ENCODE data around the gene GOLGA6L7.
"Not testable (repeated sequence)": the region's sequence is repeated elsewhere in the genome, so short reads cannot be mapped to it uniquely, and the experiment has no call there.

Gene GOLGA6L7, protein sequence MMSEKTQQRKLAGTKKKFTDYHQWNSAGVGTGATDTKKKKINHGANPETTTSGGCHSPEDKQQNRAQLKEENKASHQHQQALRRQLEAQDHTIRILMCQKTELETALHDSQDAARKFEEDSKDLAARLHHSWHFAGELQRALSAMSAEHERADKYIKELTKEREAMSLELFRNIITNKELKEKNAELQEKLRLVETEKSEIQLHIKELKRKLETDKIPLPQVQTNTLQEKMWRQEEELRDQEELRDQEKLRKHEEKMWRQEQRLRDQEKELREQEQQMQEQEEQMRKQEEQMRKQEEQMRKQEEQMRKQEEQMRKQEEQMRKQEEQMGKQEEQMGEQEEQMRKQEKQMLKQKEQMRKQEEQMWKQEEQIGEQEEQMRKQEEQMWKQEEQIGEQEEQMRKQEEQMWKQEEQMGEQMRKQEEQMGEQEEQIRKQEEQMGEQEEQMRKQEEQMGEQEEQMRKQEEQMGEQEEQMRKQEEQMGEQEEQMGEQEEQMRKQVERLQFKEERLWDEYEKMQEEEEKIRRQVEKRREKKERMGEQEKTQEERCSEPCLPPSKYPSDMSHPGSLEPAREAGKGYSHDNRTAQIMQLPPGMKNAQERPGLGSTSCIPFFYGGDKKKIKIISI

DNA sequence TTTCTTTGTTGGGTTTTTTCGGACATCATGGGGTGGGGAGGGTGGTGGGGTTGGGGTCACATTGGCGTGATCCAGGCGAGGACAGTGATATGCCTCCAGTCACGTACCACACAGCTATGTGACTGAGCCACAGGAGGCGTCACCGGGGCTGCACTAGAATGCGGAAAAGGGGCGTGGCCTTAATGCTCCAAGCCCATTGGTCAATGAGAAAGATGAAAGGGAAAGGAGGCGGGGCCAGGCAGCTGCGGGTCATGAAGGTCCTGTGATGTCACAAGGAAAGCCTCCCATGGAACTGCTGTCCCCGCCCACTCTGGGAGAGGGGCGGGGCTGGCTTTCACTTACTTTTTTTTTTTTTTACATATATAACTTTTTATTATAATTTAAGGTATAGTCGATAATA, at the start of gene GOLGA6L7:
TSS of gene GOLGA6L7 (minus strand) at position 124 of the 400 bp plus-strand sequence. CDS start at position 29, 95 bp downstream.
- not testable (repeated sequence) for H3K4me1 ChIP-seq (ENCODE audit: insufficient read depth, poor library complexity, severe bottlenecking); H3K9me3 ChIP-seq (ENCODE audit: severe bottlenecking); DNase-seq (ENCODE audit: low spot score); ATAC-seq (ENCODE audit: low read depth); H3K36me3 ChIP-seq (ENCODE audit: low read depth); H3K4me3 ChIP-seq (ENCODE audit: severe bottlenecking); H3K27me3 ChIP-seq (ENCODE audit: insufficient read depth, poor library complexity, severe bottlenecking); H3K27ac ChIP-seq (ENCODE audit: poor library complexity, severe bottlenecking)

DNA sequence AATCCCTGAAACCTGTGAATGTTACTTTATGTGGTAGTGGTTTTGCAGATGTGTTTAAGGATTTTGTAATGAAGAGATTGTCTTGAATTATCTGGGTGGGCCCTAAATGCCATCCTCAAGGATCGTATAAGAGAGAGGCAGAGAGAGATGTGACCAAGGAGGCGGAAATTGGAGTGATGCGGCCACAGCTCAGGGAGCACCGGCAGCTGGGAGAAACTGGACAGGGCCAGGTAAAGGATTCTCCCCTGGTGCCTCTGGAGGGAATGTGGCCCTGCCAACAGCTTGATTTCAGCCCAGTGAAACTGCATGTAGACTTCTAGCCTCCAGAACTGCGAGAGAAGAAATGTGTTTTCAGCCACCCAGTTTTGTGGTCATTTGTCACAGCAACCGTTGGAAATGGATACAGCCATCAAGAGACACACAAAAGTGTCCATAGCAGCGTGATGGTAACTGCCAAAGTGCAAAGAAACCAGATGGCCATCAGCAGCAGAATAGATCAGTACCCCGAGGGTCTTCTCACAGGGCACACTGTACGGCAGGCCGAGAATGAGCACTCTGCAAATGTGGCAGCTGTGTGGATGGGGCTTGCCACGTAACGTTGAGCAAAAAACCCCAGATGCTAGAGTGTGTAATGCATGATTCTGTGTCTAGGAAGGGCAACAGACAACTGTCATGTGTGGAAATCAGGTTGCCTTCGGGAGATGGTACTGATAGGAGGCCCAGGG, 49.6 kb upstream of the GOLGA6L7 start:
- H3K4me1 ChIP-seq (ENCODE audit: insufficient read depth, poor library complexity, severe bottlenecking) = peaks cover 7% of the 10 kb centered on the region
- DNase-seq (ENCODE audit: low spot score) = no peak
- TF ChIP-seq, protein P1, sequence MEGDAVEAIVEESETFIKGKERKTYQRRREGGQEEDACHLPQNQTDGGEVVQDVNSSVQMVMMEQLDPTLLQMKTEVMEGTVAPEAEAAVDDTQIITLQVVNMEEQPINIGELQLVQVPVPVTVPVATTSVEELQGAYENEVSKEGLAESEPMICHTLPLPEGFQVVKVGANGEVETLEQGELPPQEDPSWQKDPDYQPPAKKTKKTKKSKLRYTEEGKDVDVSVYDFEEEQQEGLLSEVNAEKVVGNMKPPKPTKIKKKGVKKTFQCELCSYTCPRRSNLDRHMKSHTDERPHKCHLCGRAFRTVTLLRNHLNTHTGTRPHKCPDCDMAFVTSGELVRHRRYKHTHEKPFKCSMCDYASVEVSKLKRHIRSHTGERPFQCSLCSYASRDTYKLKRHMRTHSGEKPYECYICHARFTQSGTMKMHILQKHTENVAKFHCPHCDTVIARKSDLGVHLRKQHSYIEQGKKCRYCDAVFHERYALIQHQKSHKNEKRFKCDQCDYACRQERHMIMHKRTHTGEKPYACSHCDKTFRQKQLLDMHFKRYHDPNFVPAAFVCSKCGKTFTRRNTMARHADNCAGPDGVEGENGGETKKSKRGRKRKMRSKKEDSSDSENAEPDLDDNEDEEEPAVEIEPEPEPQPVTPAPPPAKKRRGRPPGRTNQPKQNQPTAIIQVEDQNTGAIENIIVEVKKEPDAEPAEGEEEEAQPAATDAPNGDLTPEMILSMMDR (IDR thresholded peaks at IDR 0.05; ENCODE audit: poor library complexity, severe bottlenecking) = no peak
- no peak overlapping the region for H3K27ac ChIP-seq (ENCODE audit: poor library complexity, severe bottlenecking)
- H3K4me3 ChIP-seq (ENCODE audit: severe bottlenecking) = no peak overlapping the region
- no peak for ATAC-seq (ENCODE audit: low read depth)
- H3K27me3 ChIP-seq (ENCODE audit: insufficient read depth, poor library complexity, severe bottlenecking) = no peaks in the 10 kb centered on the region
- no peaks in the 10 kb centered on the region for H3K9me3 ChIP-seq (ENCODE audit: severe bottlenecking)
- no peaks in the 10 kb centered on the region for H3K36me3 ChIP-seq (ENCODE audit: low read depth)

DNA sequence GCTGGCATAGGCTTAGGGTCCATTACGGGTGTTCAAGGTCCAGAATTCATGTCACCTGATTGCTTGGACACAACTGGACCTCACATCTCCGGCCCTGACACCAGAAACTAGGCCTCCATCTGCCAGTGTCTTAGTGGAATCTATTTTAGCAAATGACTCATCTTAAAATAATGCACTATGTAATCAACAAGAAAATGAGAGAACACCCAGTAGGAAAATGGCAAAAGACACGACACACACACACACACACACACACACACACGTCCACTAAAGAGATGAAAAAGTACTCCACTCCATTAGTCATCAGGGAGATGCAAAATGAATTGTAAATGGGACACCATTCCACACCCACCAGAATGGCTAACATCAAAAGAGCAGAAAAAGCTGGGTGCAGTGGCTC, 48.5 kb upstream of the GOLGA6L7 start:
- H3K27ac ChIP-seq (ENCODE audit: poor library complexity, severe bottlenecking) = no peak overlapping the region
- H3K4me1 ChIP-seq (ENCODE audit: insufficient read depth, poor library complexity, severe bottlenecking) = peaks cover 12% of the 10 kb centered on the region
- H3K27me3 ChIP-seq (ENCODE audit: insufficient read depth, poor library complexity, severe bottlenecking) = no peaks in the 10 kb centered on the region
- peak; percentile 69 for ATAC-seq (ENCODE audit: low read depth)
- H3K4me3 ChIP-seq (ENCODE audit: severe bottlenecking) = no peak overlapping the region
- H3K9me3 ChIP-seq (ENCODE audit: severe bottlenecking) = no peaks in the 10 kb centered on the region
- DNase-seq (ENCODE audit: low spot score) = no peak
- no peaks in the 10 kb centered on the region for H3K36me3 ChIP-seq (ENCODE audit: low read depth)
- TF ChIP-seq, protein P1 (IDR thresholded peaks at IDR 0.05; ENCODE audit: poor library complexity, severe bottlenecking) = no peak

DNA sequence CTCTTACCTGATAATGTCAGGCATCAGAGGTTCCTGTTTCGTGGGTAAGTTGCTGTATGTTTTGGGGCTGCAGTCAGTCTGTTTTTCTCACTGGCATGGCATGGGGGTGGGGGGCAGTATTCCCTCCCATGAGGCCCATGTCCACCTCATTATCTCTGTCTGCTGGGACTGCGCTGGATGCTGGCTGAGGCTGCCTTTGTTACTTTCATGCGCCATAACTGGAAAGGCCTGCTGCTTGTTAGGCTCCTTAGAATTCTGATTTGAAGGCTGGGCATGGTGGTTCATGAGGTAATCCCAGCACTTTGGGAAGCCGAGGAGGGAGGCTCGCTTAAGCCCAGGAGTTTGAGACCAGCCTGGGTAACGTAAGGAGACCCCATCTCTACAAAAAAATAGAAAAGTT, 47.1 kb upstream of the GOLGA6L7 start:
- Histone ChIP-seq H3K4me1 (ENCODE audit: insufficient read depth, poor library complexity, severe bottlenecking) (peaks cover 12% of the 10 kb centered on the region), H3K27me3 (ENCODE audit: insufficient read depth, poor library complexity, severe bottlenecking) (no peaks in the 10 kb centered on the region), H3K9me3 (ENCODE audit: severe bottlenecking) (no peaks in the 10 kb centered on the region), H3K27ac (ENCODE audit: poor library complexity, severe bottlenecking) (no peak overlapping the region), H3K4me3 (ENCODE audit: severe bottlenecking) (no peak overlapping the region), H3K36me3 (ENCODE audit: low read depth) (no peaks in the 10 kb centered on the region)
- ATAC-seq (ENCODE audit: low read depth) (no peak), DNase-seq (ENCODE audit: low spot score) (no peak)
- TF ChIP-seq, protein P1 (IDR thresholded peaks at IDR 0.05; ENCODE audit: poor library complexity, severe bottlenecking) = no peak

DNA sequence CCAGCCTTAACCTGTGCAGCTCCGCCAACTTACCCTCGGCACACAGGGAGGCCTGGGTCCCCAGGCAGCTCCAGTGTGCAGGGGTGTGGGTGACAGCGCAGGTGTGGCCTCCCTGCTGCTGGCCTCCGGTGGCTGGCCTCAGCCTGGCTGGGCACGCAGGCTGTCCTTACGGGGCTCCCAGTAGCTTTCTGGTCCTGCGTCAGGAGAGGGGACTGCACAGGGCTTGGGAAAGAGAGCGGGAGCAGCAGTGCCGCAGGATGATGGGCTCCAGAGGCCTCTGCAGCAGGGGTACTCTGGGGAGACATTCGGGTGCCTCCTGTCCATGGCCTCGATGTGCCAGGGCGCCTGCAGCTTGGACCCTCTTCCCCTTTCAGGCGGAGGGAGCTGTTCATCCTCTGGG, 46.7 kb upstream of the GOLGA6L7 start:
- no peak for DNase-seq (ENCODE audit: low spot score)
- peaks cover 12% of the 10 kb centered on the region for H3K4me1 ChIP-seq (ENCODE audit: insufficient read depth, poor library complexity, severe bottlenecking)
- H3K27me3 ChIP-seq (ENCODE audit: insufficient read depth, poor library complexity, severe bottlenecking) = no peaks in the 10 kb centered on the region
- no peaks in the 10 kb centered on the region for H3K36me3 ChIP-seq (ENCODE audit: low read depth)
- no peak overlapping the region for H3K4me3 ChIP-seq (ENCODE audit: severe bottlenecking)
- ATAC-seq (ENCODE audit: low read depth) = no peak
- TF ChIP-seq, protein P1 (IDR thresholded peaks at IDR 0.05; ENCODE audit: poor library complexity, severe bottlenecking) = no peak
- no peaks in the 10 kb centered on the region for H3K9me3 ChIP-seq (ENCODE audit: severe bottlenecking)
- no peak overlapping the region for H3K27ac ChIP-seq (ENCODE audit: poor library complexity, severe bottlenecking)

Measured in RWPE2 (cell line).